GM19238 (cell line): ENCODE results near the gene ITGB4.

ENCODE experiments used
- DNase-seq: peaks from one replicate; pipeline ENCODE4 v3.0.0; 2011; ENCODE audit warnings: low spot score; ENCODE audit not compliant: insufficient read length

ITGB4 gene

DNA sequence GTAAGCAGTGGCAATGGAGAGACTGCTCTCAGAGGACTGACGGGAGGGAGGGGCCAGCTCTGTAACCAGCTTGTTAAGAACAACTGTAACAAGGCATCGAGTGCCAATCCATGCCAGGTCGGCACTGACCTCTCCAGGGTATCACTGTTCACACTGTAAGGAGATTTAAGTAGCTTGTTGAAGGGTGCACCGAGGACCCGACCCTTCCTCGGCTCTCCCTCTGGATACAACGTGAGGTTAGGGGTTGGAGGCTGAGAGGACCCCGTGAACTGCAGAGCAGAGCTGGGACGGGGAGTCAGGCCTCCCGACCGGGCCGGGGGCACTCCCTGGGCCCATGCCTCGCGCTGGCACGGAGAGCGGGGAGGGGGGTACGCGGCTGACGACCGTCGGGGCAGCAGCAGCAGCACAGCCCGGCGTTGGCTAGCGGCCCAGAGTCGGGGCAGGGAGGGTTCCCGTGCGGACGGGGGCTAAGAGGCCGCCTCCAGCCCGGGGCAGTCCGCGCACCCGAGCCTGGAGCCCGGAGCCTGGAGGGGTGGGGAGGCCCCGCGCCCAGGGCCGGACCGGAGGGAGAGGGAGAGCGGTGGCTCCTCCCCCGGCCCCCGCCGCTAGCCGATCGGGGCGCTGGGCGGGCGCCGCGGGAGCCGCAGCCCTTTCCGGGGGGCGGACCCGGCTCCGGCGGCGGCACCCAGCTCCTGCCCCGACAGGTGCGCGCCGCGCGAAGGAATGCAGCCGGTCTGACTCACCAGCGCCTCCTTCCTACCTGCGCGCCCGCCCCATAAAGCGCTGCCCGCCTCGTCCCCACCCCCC, at the start of gene ITGB4:
Gene ITGB4, plus strand, starts transcription at position 804 of the 807 bp plus-strand sequence. CDS start 3,245 bp downstream, outside the sequence.
- peak; percentile 65 for DNase-seq

DNA sequence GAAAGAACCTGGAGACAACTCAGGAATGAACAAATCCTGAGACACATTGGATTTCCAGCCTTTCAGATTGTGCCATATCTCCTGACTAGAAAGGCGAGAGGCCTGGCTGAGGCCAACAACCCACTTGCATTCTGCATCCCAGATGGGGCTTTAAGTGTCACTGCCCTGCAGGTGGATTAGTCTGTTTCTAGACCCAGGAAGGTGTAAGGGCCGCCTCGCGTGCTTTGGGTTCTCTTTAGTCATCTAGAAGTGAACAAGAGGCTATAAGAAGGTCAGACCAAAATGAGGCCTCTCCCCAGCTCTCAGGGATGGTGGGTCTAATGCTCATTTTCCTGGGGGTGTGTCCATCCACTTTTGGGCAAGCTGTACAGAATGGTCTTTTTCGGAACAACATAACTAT, 49.2 kb upstream of the ITGB4 start:
- DNase-seq: no peak

GRCh38 chr17:75673487-75673886, 47.8 kb upstream of the ITGB4 start:
- no peak for DNase-seq

- no peak for DNase-seq
Measured at GRCh38 chr17:75676461-75676860, 44.8 kb upstream of the ITGB4 start.

GRCh38 chr17:75679706-75680211, 41.5 kb upstream of the ITGB4 start:
- DNase-seq: no peak

- no peak for DNase-seq
Measured at GRCh38 chr17:75680431-75680830, 40.8 kb upstream of the ITGB4 start.

- DNase-seq: no peak
Measured at GRCh38 chr17:75681289-75681688, 40.0 kb upstream of the ITGB4 start.

DNA sequence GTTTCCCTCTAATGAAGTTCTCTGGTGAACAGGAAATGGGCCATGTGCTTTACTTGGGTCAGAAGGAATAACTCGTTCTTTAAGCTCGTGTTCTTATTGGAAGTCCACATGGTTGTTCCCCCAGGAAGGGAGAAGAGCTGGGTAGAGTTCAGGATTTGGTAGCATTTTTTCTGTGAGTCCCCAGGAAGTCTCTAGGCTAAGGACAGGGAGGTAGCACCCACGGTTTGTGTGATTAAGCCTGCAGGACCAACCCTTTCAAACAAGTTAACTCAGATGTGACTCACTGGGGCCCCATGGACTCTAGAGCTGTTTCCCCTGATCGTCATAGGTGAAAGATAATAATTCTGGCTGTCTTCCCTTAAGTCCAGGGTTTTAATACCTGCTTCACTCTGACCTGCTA, 37.7 kb upstream of the ITGB4 start:
- no peak for DNase-seq

DNA sequence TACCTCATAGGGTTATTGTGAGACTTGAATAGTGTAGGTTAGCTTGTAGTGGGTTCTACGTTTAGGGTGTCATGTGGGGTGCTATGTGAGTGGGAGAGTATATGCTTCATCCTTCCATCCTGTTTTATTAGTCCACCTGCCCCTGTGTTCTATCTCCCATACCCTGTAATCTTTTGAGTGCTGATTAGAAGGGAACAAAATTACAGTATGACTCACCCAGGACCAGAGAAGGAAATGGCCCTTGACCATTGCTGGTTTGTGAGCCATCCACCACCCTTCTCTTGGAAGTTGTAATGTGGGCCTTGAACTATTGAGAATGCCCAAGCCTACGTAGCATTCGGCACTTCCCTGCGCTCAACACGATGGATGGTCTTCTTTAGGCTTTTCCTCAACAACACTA, 37.0 kb upstream of the ITGB4 start:
- DNase-seq: no peak

DNA sequence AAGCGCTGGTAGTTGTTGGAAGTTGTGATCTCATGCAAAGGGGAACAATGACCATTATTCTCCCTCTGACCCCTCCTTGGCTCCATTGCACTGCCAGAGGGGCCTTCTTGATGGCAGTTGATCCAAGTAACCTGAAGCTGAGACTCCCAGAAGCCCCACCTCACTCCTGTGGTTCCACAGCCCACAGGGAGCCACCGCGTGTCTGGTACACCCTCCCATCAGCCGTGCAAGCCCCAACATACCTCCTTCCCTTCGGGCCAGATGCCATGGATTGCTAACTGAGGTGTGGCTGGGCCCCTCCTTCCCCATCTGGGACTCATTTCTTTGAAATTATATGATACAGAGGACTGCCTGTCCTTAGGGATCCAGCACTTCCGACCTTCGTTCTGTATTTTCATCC, 36.3 kb upstream of the ITGB4 start:
- no peak for DNase-seq

- no peak for DNase-seq
Measured at GRCh38 chr17:75685499-75685898, 35.8 kb upstream of the ITGB4 start.

- DNase-seq: no peak
Measured at GRCh38 chr17:75688209-75688825, 32.9 kb upstream of the ITGB4 start.

DNA sequence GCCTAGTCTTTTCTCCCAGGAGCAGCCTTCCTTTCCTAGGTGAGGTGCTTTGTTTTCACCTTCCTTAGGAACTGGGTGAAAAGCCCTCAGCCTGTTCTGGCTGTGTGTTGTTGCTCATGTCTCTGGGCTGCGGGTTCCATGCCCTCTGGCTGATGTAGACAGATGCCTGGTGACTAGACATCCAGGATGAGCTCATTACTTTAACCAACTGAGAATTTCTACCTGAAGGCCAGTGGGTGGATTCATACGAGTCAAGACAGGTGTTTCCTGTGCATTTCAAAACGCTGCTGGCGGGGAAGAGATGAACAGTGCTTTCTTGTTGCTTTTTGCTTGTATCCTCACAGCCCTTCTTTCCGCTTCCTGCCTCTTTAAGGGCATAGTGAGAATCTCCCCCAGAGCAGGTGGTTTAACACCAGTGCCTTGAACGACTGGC, 31.8 kb upstream of the ITGB4 start:
- peak; percentile 46 for DNase-seq

- no peak for DNase-seq
Measured at GRCh38 chr17:75691371-75691791, 29.9 kb upstream of the ITGB4 start.

- DNase-seq: no peak
Measured at GRCh38 chr17:75691801-75692626, 29.2 kb upstream of the ITGB4 start.

DNA sequence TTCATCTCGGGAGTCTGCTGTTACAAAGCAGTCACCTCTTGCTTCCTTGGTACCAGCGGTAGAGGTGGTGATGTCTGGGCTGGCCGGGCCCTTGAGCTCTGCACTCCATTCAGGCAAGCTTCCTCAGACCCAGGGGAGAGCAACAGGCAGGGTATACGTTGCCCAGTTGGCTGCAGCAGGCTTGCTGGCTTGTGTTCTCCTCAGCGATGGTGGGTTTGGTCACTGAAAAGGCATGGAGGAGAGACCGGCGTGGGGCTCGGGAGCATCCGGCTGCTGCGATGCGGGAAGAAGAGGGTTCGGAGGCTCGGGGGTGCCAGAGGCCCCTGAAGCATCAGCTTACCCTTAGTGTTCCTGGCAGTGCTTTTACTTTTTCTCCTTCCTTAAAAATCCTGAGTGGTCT, 28.3 kb upstream of the ITGB4 start:
- DNase-seq: no peak

DNA sequence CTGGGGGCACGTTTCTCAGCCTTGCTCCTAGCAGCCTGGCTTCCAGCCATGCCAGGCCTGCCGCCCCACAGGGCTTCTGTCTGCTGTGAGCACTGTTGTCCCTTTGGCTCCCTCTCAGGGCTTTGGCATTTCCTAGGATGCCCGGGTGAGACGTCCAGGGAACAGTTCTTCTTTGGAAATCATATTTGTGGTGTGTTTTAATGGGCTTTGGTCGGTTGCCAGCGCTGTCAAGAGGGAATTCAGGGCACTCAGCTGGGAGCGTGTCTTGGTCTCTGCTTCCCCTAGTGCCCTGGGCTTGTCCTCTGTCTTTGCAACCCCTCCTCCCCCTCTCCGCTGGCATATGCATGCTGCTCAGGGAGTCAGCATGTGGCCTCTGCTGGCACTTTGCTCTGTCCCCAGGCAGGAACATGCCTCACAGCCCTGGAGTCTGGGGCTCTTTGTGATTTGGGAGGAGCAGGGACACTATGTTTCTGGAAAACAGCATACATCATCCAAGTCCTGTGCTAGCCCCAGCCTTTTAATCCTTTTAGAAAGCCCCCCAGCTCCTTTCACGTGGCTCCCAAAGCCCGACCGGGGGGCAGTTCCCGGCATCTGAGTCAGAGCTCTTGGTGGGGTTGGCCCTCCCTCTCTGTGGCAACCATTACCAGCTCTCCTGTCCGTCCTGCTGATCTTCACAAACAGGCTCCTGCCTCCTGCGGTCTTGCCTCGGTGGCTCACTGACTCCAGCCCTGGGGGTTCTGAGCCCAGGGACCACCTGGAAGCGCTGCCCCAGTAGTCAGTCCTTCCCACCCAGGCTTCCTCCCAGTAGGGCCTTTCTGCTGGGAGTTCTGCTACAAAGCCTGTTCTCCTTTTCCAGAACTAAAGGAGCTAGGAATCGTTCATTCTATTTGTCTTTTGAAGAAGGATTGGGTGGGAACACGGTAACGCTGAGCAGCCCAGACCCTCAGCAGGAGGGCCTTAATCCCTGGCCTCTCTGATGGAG, 27.5 kb upstream of the ITGB4 start:
- DNase-seq: no peak

- DNase-seq: no peak
Measured at GRCh38 chr17:75694536-75694935, 26.7 kb upstream of the ITGB4 start.

- DNase-seq: no peak
Measured at GRCh38 chr17:75695141-75695829, 26.0 kb upstream of the ITGB4 start.

DNA sequence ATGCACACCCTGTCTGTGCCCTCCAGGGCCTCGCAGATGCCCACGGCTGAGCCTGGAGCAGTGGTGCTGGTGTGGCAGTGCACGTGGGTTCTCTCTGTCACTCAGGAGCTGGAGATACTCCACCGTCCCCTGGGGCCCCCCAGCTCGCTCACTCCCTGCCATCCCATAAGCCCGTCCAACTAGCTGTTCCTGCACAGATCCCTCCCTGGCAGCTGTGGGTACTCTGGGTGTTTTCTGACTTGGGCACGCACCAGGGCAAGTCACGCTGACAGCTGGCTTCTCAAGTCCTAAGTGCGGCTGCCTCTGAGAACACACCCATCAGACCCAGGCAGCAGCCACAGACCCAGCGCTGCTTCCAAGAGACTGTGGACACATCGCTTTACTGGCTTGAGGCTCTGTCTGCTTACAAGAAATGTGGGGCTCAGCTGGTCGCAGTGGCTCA, 25.4 kb upstream of the ITGB4 start:
- DNase-seq: no peak
